Activated T-cell treated with anti-CD3 and anti-CD28 coated beads for 1 hour (primary cell): ENCODE measurements around the gene MTMR3.

Source experiments
- DNase-seq: peaks from one replicate; pipeline ENCODE4 v3.0.0-alpha.2; 2020; ENCODE audit warnings: low read depth

The MTMR3 gene

GRCh38 chr22:29916007-29916544, 33.1 kb downstream of the MTMR3 start:
- DNase-seq = no peak

- DNase-seq = no peak
Measured at GRCh38 chr22:29917052-29917902, 34.3 kb downstream of the MTMR3 start.

GRCh38 chr22:29925402-29925801, 42.4 kb downstream of the MTMR3 start:
- no peak for DNase-seq

- DNase-seq = no peak
Measured at GRCh38 chr22:29926057-29926456, 43.1 kb downstream of the MTMR3 start.

GRCh38 chr22:29932136-29932535, 49.2 kb downstream of the MTMR3 start:
- no peak for DNase-seq

- no peak for DNase-seq
Measured at GRCh38 chr22:29933619-29934018, 50.6 kb downstream of the MTMR3 start.

GRCh38 chr22:29934596-29934995, 51.6 kb downstream of the MTMR3 start:
- no peak for DNase-seq

- DNase-seq = no peak
Measured at GRCh38 chr22:29936186-29936585, 53.2 kb downstream of the MTMR3 start.

- no peak for DNase-seq
Measured at GRCh38 chr22:29937940-29938693, 55.1 kb downstream of the MTMR3 start.

- DNase-seq = no peak
Measured at GRCh38 chr22:29940526-29940925, 57.6 kb downstream of the MTMR3 start.

- no peak for DNase-seq
Measured at GRCh38 chr22:29944339-29944738, 61.4 kb downstream of the MTMR3 start.

- no peak for DNase-seq
Measured at GRCh38 chr22:29945435-29945834, 62.5 kb downstream of the MTMR3 start.

GRCh38 chr22:29946220-29946619, 63.2 kb downstream of the MTMR3 start:
- DNase-seq = no peak

- DNase-seq = no peak
Measured at GRCh38 chr22:29947410-29948384, 64.7 kb downstream of the MTMR3 start.

GRCh38 chr22:29948385-29948769, 65.4 kb downstream of the MTMR3 start:
- DNase-seq = no peak

GRCh38 chr22:29949872-29950271, 66.9 kb downstream of the MTMR3 start:
- DNase-seq = no peak

- DNase-seq = no peak
Measured at GRCh38 chr22:29951791-29952413, 68.9 kb downstream of the MTMR3 start.

- no peak for DNase-seq
Measured at GRCh38 chr22:29954203-29954855, 71.4 kb downstream of the MTMR3 start.

GRCh38 chr22:29956680-29957079, 73.7 kb downstream of the MTMR3 start:
- no peak for DNase-seq

GRCh38 chr22:29958170-29958569, 75.2 kb downstream of the MTMR3 start:
- DNase-seq = no peak

- DNase-seq = no peak
Measured at GRCh38 chr22:29964776-29965175, 81.8 kb downstream of the MTMR3 start.
